GM23248 (cell line): ENCODE results near the gene MKS1. TPM values are rescaled to one million over a fixed set of nuclear protein-coding genes. Genes with fewer than 3 reads are reported as not detected.

Source experiments
- DNase-seq: peaks from one replicate; pipeline ENCODE4 v3.0.0-alpha.2; 2015
- H2AFZ ChIP-seq: fragments of 200-600 bp; sonication (generic); 2 replicates; pipeline ENCODE4 v1.6.1; 2016; ENCODE audit warnings: antibody characterized with exemption
- H3F3A ChIP-seq: fragments of 200-600 bp; sonication (generic); 2 replicates; pipeline ENCODE4 v1.6.1; 2016; ENCODE audit warnings: mild to moderate bottlenecking, antibody characterized with exemption, mixed run types; ENCODE audit not compliant: insufficient read depth
- H3K27ac ChIP-seq: fragments of 200-600 bp; sonication (generic); 2 replicates; pipeline ENCODE4 v1.5.1; 2016; ENCODE audit warnings: mild to moderate bottlenecking
- H3K27me3 ChIP-seq: fragments of 200-600 bp; sonication (generic); replicated peaks from 2 replicates; pipeline ENCODE4 v1.6.1; 2016; ENCODE audit warnings: mild to moderate bottlenecking; ENCODE audit not compliant: insufficient read depth
- H3K36me3 ChIP-seq: fragments of 200-600 bp; sonication (generic); 2 replicates; pipeline ENCODE4 v1.6.1; 2016; ENCODE audit warnings: low read depth, mild to moderate bottlenecking
- H3K4me1 ChIP-seq: fragments of 200-600 bp; sonication (generic); 2 replicates; pipeline ENCODE4 v1.6.1; 2016; ENCODE audit warnings: mild to moderate bottlenecking; ENCODE audit not compliant: insufficient read depth
- H3K4me2 ChIP-seq: fragments of 200-600 bp; sonication (generic); one replicate; pipeline ENCODE4 v1.6.1; 2016; ENCODE audit warnings: mild to moderate bottlenecking; ENCODE audit not compliant: unreplicated experiment
- H3K4me3 ChIP-seq: fragments of 200-600 bp; sonication (generic); 2 replicates; pipeline ENCODE4 v1.5.1; 2016; ENCODE audit warnings: mild to moderate bottlenecking
- H3K79me2 ChIP-seq: fragments of 200-600 bp; sonication (generic); 2 replicates; pipeline ENCODE4 v1.6.1; 2016; ENCODE audit warnings: mild to moderate bottlenecking; ENCODE audit not compliant: insufficient read depth
- H3K9ac ChIP-seq: fragments of 200-600 bp; sonication (generic); 2 replicates; pipeline ENCODE4 v1.6.1; 2016; ENCODE audit warnings: mild to moderate bottlenecking
- H3K9me2 ChIP-seq: fragments of 200-600 bp; sonication (generic); 2 replicates; pipeline ENCODE4 v1.6.1; 2016; ENCODE audit warnings: mixed run types, mild to moderate bottlenecking, moderate library complexity; ENCODE audit not compliant: insufficient read depth
- H3K9me3 ChIP-seq: fragments of 200-600 bp; sonication (generic); one replicate; pipeline ENCODE4 v1.6.1; 2017; ENCODE audit warnings: low read depth
- H4K20me1 ChIP-seq: fragments of 200-600 bp; sonication (generic); 2 replicates; pipeline ENCODE4 v1.6.0; 2016; ENCODE audit not compliant: insufficient read depth
- EZH2 ChIP-seq: fragments of 200-600 bp; sonication (generic); IDR thresholded peaks from 2 replicates; pipeline ENCODE4 v1.6.1; 2018; ENCODE audit warnings: antibody characterized with exemption, mild to moderate bottlenecking; ENCODE audit not compliant: insufficient read depth, poor library complexity, severe bottlenecking
- EZH2phosphoT487 ChIP-seq: fragments of 200-600 bp; sonication (generic); IDR thresholded peaks from 2 replicates; pipeline ENCODE4 v1.6.1; 2018; ENCODE audit warnings: antibody characterized with exemption, moderate library complexity, mild to moderate bottlenecking, low read depth; ENCODE audit not compliant: insufficient read depth
- WGBS, 2 experiments: methylation state at CpG; one replicate each; pipeline ENCODE4 v1.1.6; 2015 to 2017; ENCODE audit warnings: low lambda C conversion rate in 2 of 2, low coverage in 1 of 2; ENCODE audit errors: missing lambda C conversion rate in 2 of 2; 5-methylcytosine and 5-hydroxymethylcytosine counted together
- in situ Hi-C: fragments of 300-500 bp; cut with MboI; formaldehyde crosslinking; loops from 2 replicates; pipeline ENCODE4 v1.15.0; 2020
- polyA plus RNA-seq: library from polyadenylated mRNA; unstranded; fragments of >200 nt; fragmentation: Nextera tagmentation; extraction: Ambion mirVana; gene quantifications from 2 replicates; pipeline ENCODE4 v1.2.1, GENCODE V29; 2016
- total RNA-seq: library from RNA; depleted of rRNA; stranded (reverse); fragments of >200 nt; shearing (Covaris generic); gene quantifications from 2 replicates; pipeline ENCODE4 v1.2.3, GENCODE V29; 2014

MKS1 gene
- total and polyA plus RNA-seq, 2 experiments from 2014 or later, result 14.1 to 15.3 TPM

- Histone ChIP-seq H3K4me2 (no peak overlapping the region), H2AFZ (no peak overlapping the region), H4K20me1 (no peaks in the 10 kb centered on the region), H3K4me1 (no peaks in the 10 kb centered on the region), H3K36me3 (no peaks in the 10 kb centered on the region), H3K27ac (no peak overlapping the region), H3K27me3 (peaks cover 41% of the 10 kb centered on the region), H3F3A (no peaks in the 10 kb centered on the region), H3K9me3 (no peaks in the 10 kb centered on the region), H3K9ac (no peak overlapping the region), H3K79me2 (no peaks in the 10 kb centered on the region), H3K4me3 (no peak overlapping the region), H3K9me2 (no peaks in the 10 kb centered on the region)
- WGBS, 2 experiments, result 10% methylated on average over 4 of the region's 4 CpGs
- in situ Hi-C loops, result no loop called here
- no peak for TF ChIP-seq EZH2phosphoT487
- TF ChIP-seq EZH2, result no peak
- DNase-seq, result no peak
These were observed 23.2 kb upstream of the MKS1 start for GRCh38 chr17:58242171-58242784.

- Histone ChIP-seq H3K79me2 (no peaks in the 10 kb centered on the region), H3F3A (no peaks in the 10 kb centered on the region), H3K9me3 (no peaks in the 10 kb centered on the region), H3K27me3 (peaks cover 38% of the 10 kb centered on the region), H3K27ac (no peak overlapping the region), H3K9me2 (no peaks in the 10 kb centered on the region), H3K9ac (no peak overlapping the region), H3K4me1 (no peaks in the 10 kb centered on the region), H3K4me2 (no peak overlapping the region), H3K4me3 (no peak overlapping the region), H4K20me1 (no peaks in the 10 kb centered on the region), H3K36me3 (no peaks in the 10 kb centered on the region), H2AFZ (no peak overlapping the region)
- no peak for DNase-seq
- 61 to 95% methylated on average over 1 of the region's 1 CpG for WGBS, 2 experiments
- TF ChIP-seq EZH2phosphoT487 (no peak), EZH2 (no peak)
- in situ Hi-C loops, result no loop called here
These were observed 20.9 kb upstream of the MKS1 start for GRCh38 chr17:58239987-58240386.

DNA sequence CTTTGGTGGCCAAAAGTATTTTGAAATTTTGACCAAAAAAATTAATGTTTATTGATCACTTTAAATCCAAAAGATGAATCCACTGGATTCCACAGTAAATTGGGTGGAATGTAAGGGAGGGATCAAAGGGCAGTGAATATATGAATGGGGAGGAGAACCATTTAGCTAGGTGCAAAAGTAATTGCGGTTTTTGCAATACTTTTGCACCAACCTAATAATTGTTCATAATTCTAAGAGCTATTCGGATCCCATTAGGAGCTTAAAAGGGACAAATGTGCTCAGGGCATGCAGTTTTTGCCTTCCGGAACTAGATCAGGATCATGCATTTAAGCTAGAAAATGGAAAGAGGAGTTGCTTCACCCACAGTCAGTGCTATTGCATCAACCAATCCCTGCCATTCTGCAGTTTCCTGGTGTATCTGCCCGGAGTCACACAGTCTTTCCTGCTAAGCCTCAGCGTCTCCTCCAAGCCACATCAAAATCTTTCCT lies 19.1 kb upstream of the MKS1 start, which contains the start of gene LPO:
Gene LPO (plus strand): TSS at position 438 of the 488 bp plus-strand sequence. CDS start 4,396 bp downstream, outside the sequence.
- WGBS, 2 experiments, result 59 to 64% methylated on average over 5 of the region's 5 CpGs
- Histone ChIP-seq H2AFZ (no peak within 1 kb of the TSS), H3K9ac (no peak within 1 kb of the TSS), H3K9me3 (no peaks in the 10 kb centered on the region), H3K27me3 (peaks cover 35% of the 10 kb centered on the region), H3F3A (no peaks in the 10 kb centered on the region), H3K4me1 (peaks cover 1% of the 10 kb centered on the region), H3K36me3 (no peaks in the 10 kb centered on the region), H3K4me3 (no peak within 1 kb of the TSS), H3K79me2 (no peaks in the 10 kb centered on the region), H4K20me1 (no peaks in the 10 kb centered on the region), H3K4me2 (no peak within 1 kb of the TSS), H3K27ac (no peak within 1 kb of the TSS), H3K9me2 (no peaks in the 10 kb centered on the region)
- TF ChIP-seq EZH2, result no peak
- no peak for TF ChIP-seq EZH2phosphoT487
- DNase-seq, result no peak
- in situ Hi-C loops, result no loop called here

DNA sequence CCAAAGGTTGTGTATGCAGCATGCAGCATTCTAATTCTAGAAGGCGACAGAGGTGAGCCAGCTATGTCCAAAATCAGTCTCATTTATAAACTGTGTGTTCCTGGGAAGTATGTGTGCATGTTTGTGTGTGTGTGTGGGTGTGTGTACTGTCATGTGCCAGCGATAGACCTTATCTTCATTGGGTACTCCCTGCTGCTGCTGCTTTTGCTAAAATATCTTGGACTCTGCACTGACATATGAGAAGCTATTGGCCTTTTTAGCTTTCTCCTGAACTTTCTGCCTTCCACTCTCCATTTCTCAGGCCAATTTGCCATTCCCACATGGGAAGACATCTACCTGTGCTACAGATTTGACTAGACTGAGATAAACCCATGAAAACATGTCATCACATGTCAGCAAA lies 17.3 kb upstream of the MKS1 start:
- no peak overlapping the region for H3K4me2 ChIP-seq
- no peak for DNase-seq
- H3K4me1 ChIP-seq, result peaks cover 17% of the 10 kb centered on the region
- no peaks in the 10 kb centered on the region for H3K36me3 ChIP-seq
- peaks cover 13% of the 10 kb centered on the region for H3F3A ChIP-seq
- WGBS, 2 experiments, result 31 to 37% methylated on average over 2 of the region's 2 CpGs
- no peaks in the 10 kb centered on the region for H3K9me2 ChIP-seq
- H3K27ac ChIP-seq, result no peak overlapping the region
- no peak overlapping the region for H2AFZ ChIP-seq
- in situ Hi-C loops, result no loop called here
- H3K9me3 ChIP-seq, result no peaks in the 10 kb centered on the region
- H3K79me2 ChIP-seq, result no peaks in the 10 kb centered on the region
- no peaks in the 10 kb centered on the region for H4K20me1 ChIP-seq
- H3K4me3 ChIP-seq, result no peak overlapping the region
- no peak for TF ChIP-seq EZH2phosphoT487
- TF ChIP-seq EZH2, result no peak
- H3K27me3 ChIP-seq, result peaks cover 18% of the 10 kb centered on the region
- no peak overlapping the region for H3K9ac ChIP-seq

GRCh38 chr17:58235821-58236220 lies 16.8 kb upstream of the MKS1 start:
- 13 to 24% methylated on average over 1 of the region's 1 CpG for WGBS, 2 experiments
- Histone ChIP-seq H2AFZ (no peak overlapping the region), H3K4me3 (no peak overlapping the region), H4K20me1 (no peaks in the 10 kb centered on the region), H3K27ac (no peak overlapping the region), H3K9ac (no peak overlapping the region), H3K4me1 (peaks cover 23% of the 10 kb centered on the region), H3K9me3 (no peaks in the 10 kb centered on the region), H3K27me3 (peaks cover 17% of the 10 kb centered on the region), H3K4me2 (no peak overlapping the region), H3K9me2 (no peaks in the 10 kb centered on the region), H3K79me2 (no peaks in the 10 kb centered on the region), H3K36me3 (no peaks in the 10 kb centered on the region), H3F3A (peaks cover 18% of the 10 kb centered on the region)
- DNase-seq, result no peak
- TF ChIP-seq EZH2, result no peak
- in situ Hi-C loops, result no loop called here
